ENCODE data around the gene ZFYVE28. TPM values are rescaled to one million over a fixed set of nuclear protein-coding genes. Genes with fewer than 3 reads are reported as not detected.
A peak's percentile ranks its signal among the peaks of the same experiment; 100 is the strongest.

The ZFYVE28 gene
- total and polyA plus RNA-seq, 2 donors (not counting 1 experiment from before 2014, with no cell fraction given), result 5.8 to 12.1 TPM

GRCh38 chr4:2415213-2415612, 3.2 kb downstream of the ZFYVE28 start:
- no peak overlapping the region for H3K4me2 ChIP-seq (replicated peaks; ENCODE audit: low read depth, low read length, poor library complexity, severe bottlenecking)
- no peaks in the 10 kb centered on the region for H3K36me3 ChIP-seq (replicated peaks in 1 of 2; ENCODE audit: control extremely low read depth in 1 of 2, control insufficient read depth in 1 of 2, extremely low read depth in 1 of 2, insufficient read depth in 2 of 2, low read length in 1 of 2)
- no peak overlapping the region for H2AFZ ChIP-seq (ENCODE audit: insufficient read depth, low read depth, low read length, poor library complexity, severe bottlenecking)
- Mint-ChIP-seq H3K27me3 (peaks cover 27% of the 10 kb centered on the region), H3K9me3 (ENCODE audit: insufficient read depth) (no peaks in the 10 kb centered on the region), H3K27ac (no peak overlapping the region), H3K4me1 (peaks cover 52% of the 10 kb centered on the region), H3K4me3 (no peak overlapping the region)
- no peak for TF ChIP-seq EZH2 (IDR thresholded peaks at IDR 0.05; ENCODE audit: borderline replicate concordance, insufficient read depth, low read depth, low read length, poor library complexity, severe bottlenecking)
- TF ChIP-seq, protein P1, sequence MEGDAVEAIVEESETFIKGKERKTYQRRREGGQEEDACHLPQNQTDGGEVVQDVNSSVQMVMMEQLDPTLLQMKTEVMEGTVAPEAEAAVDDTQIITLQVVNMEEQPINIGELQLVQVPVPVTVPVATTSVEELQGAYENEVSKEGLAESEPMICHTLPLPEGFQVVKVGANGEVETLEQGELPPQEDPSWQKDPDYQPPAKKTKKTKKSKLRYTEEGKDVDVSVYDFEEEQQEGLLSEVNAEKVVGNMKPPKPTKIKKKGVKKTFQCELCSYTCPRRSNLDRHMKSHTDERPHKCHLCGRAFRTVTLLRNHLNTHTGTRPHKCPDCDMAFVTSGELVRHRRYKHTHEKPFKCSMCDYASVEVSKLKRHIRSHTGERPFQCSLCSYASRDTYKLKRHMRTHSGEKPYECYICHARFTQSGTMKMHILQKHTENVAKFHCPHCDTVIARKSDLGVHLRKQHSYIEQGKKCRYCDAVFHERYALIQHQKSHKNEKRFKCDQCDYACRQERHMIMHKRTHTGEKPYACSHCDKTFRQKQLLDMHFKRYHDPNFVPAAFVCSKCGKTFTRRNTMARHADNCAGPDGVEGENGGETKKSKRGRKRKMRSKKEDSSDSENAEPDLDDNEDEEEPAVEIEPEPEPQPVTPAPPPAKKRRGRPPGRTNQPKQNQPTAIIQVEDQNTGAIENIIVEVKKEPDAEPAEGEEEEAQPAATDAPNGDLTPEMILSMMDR (IDR thresholded peaks at IDR 0.05), result no peak
- no peak overlapping the region for H3K27ac ChIP-seq (ENCODE audit: low read length in 2 of 2)
- intact Hi-C loops (cut with micrococcal nuclease), result loop anchor here (5.0 kb wide), 1 partner anchor 558 kb away; the partner anchor contains the start of gene LETM1
- H3K79me2 ChIP-seq (ENCODE audit: control insufficient read depth, insufficient read depth, low read length), result no peaks in the 10 kb centered on the region
- WGBS (ENCODE audit: insufficient coverage), result no CpG with 5 or more reads among the region's 3 CpGs
- CTCF ChIA-PET, result interaction anchor here (1.0 to 2.4 kb wide), 5 partner anchors 21 to 195 kb away, joined by 3 to 9 read pairs (median 3); no protein-coding TSS in a partner anchor
- peaks cover 0 to 66% (median 25%) of the 10 kb centered on the region in 4 experiments for H3K27me3 ChIP-seq (replicated peaks in 1 of 4; ENCODE audit: control extremely low read depth in 1 of 4, control insufficient read depth in 3 of 4, insufficient read depth in 4 of 4, low read length in 3 of 4)
- DNase-seq, result no peak
- POLR2A ChIA-PET, result interaction anchor here (0.5 to 0.6 kb wide), 2 partner anchors 90 to 623 kb away, joined by 3 to 4 read pairs; no protein-coding TSS in a partner anchor
- no peak overlapping the region for H3K4me3 ChIP-seq (ENCODE audit: control extremely low read depth in 1 of 5, extremely low read depth in 1 of 5, insufficient read depth in 1 of 5, low read depth in 2 of 5, low read length in 4 of 5)
- H3K9ac ChIP-seq (ENCODE audit: low read length), result no peak overlapping the region
- no peak for ATAC-seq (ENCODE audit: low read depth)
- peaks cover 0 to 14% (median 0%) of the 10 kb centered on the region in 3 donors for H3K9me3 ChIP-seq (ENCODE audit: control extremely low read depth in 1 of 3, control insufficient read depth in 2 of 3, insufficient read depth in 1 of 3, low read length in 2 of 3)
- peaks cover 49% of the 10 kb centered on the region in 2 donors for H3K4me1 ChIP-seq (ENCODE audit: control insufficient read depth in 2 of 2, insufficient read depth in 2 of 2, low read length in 2 of 2)
- H4K20me1 ChIP-seq (ENCODE audit: control insufficient read depth, insufficient read depth, low read length, poor library complexity, severe bottlenecking), result no peaks in the 10 kb centered on the region

GRCh38 chr4:2413821-2414610, 4.4 kb downstream of the ZFYVE28 start:
- no peaks in the 10 kb centered on the region for H3K36me3 ChIP-seq (replicated peaks in 1 of 2; ENCODE audit: control extremely low read depth in 1 of 2, control insufficient read depth in 1 of 2, extremely low read depth in 1 of 2, insufficient read depth in 2 of 2, low read length in 1 of 2)
- peak overlapping the region; percentile 76 for H3K4me2 ChIP-seq (replicated peaks; ENCODE audit: low read depth, low read length, poor library complexity, severe bottlenecking)
- no peak overlapping the region for H3K9ac ChIP-seq (ENCODE audit: low read length)
- no peak overlapping the region for H2AFZ ChIP-seq (ENCODE audit: insufficient read depth, low read depth, low read length, poor library complexity, severe bottlenecking)
- Mint-ChIP-seq H3K27ac (peak overlapping the region; percentile 32), H3K4me3 (peak overlapping the region; percentile 71), H3K27me3 (peaks cover 17% of the 10 kb centered on the region), H3K9me3 (ENCODE audit: insufficient read depth) (no peaks in the 10 kb centered on the region), H3K4me1 (peaks cover 40% of the 10 kb centered on the region)
- peaks cover 41 to 42% of the 10 kb centered on the region in 2 donors for H3K4me1 ChIP-seq (ENCODE audit: control insufficient read depth in 2 of 2, insufficient read depth in 2 of 2, low read length in 2 of 2)
- peaks cover 0 to 58% (median 21%) of the 10 kb centered on the region in 4 experiments for H3K27me3 ChIP-seq (replicated peaks in 1 of 4; ENCODE audit: control extremely low read depth in 1 of 4, control insufficient read depth in 3 of 4, insufficient read depth in 4 of 4, low read length in 3 of 4)
- 53% methylated on average over 9 of the region's 14 CpGs for WGBS (ENCODE audit: insufficient coverage)
- intact Hi-C loops (cut with micrococcal nuclease), result no loop called here
- no peak for TF ChIP-seq EZH2 (IDR thresholded peaks at IDR 0.05; ENCODE audit: borderline replicate concordance, insufficient read depth, low read depth, low read length, poor library complexity, severe bottlenecking)
- TF ChIP-seq, protein P1 (IDR thresholded peaks at IDR 0.05), result no peak
- no peak overlapping the region for H3K27ac ChIP-seq (ENCODE audit: low read length in 2 of 2)
- H3K79me2 ChIP-seq (ENCODE audit: control insufficient read depth, insufficient read depth, low read length), result no peaks in the 10 kb centered on the region
- no peaks in the 10 kb centered on the region for H4K20me1 ChIP-seq (ENCODE audit: control insufficient read depth, insufficient read depth, low read length, poor library complexity, severe bottlenecking)
- DNase-seq (no peak), ATAC-seq (ENCODE audit: low read depth) (no peak)
- ChIA-PET POLR2A (interaction anchor here (1.5 kb wide), 1 partner anchor 132 kb away, joined by 4 read pairs; no protein-coding TSS in a partner anchor), CTCF (no interaction called here)
- H3K9me3 ChIP-seq (ENCODE audit: control extremely low read depth in 1 of 3, control insufficient read depth in 2 of 3, insufficient read depth in 1 of 3, low read length in 2 of 3), result peaks cover 0 to 14% (median 0%) of the 10 kb centered on the region in 3 donors
- H3K4me3 ChIP-seq (ENCODE audit: control extremely low read depth in 1 of 5, extremely low read depth in 1 of 5, insufficient read depth in 1 of 5, low read depth in 2 of 5, low read length in 4 of 5), result no peak overlapping the region

All from B cell (primary cell).